ENCODE data around the gene FGD5. TPM values are rescaled to one million over a fixed set of nuclear protein-coding genes. Genes with fewer than 3 reads are reported as not detected.
A peak's percentile ranks its signal among the peaks of the same experiment; 100 is the strongest.

Gene FGD5
- total and polyA plus RNA-seq, 8 donors: 25.4 to 49.4 (median 41.7) TPM

- H3K36me3 ChIP-seq: no peaks in the 10 kb centered on the region
- H3K27ac ChIP-seq: peak overlapping the region in 1 of 2 donors; percentile 83
- intact Hi-C loops (cut with DNase I): no loop called here
- H3K9me3 ChIP-seq: no peaks in the 10 kb centered on the region
- DNase-seq (peak in 1 of 4 donors; percentile 11), ATAC-seq (no peak)
- peaks cover 0 to 28% of the 10 kb centered on the region in 2 donors for H3K4me1 ChIP-seq
- peaks cover 0 to 14% of the 10 kb centered on the region in 2 donors for H3K27me3 ChIP-seq
- no peak for TF ChIP-seq CTCF (IDR thresholded peaks at IDR 0.05)
- H3K4me3 ChIP-seq: no peak overlapping the region
Measured at GRCh38 chr3:14801668-14802380, 16.9 kb upstream of the FGD5 start.

DNA sequence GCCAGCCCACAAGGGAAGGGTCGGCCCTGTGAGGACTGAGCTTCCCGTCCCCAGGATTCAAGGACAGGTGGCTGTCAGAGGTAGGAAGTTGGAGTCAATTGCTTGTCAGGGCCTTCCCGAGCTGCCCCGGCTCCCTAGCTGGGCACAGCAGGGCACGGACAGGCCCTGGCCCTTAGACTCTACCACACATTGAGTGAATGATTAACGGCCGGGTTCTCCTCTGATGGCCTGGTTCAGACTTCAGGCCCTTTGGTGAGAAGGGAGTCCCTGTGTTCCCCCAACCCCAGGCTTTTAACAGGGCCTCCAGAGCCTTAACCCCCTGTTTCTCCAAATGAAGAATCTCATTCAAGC, 16.4 kb upstream of the FGD5 start:
- Histone ChIP-seq H3K36me3 (no peaks in the 10 kb centered on the region), H3K27me3 (peaks cover 0 to 14% of the 10 kb centered on the region in 2 donors), H3K4me1 (peaks cover 0 to 28% of the 10 kb centered on the region in 2 donors), H3K9me3 (no peaks in the 10 kb centered on the region), H3K27ac (peak overlapping the region in 1 of 2 donors; percentile 83), H3K4me3 (no peak overlapping the region)
- DNase-seq: peak in 1 of 4 donors; percentile 18
- intact Hi-C loops (cut with DNase I): no loop called here
- ATAC-seq: no peak
- TF ChIP-seq CTCF (IDR thresholded peaks at IDR 0.05): no peak

DNA sequence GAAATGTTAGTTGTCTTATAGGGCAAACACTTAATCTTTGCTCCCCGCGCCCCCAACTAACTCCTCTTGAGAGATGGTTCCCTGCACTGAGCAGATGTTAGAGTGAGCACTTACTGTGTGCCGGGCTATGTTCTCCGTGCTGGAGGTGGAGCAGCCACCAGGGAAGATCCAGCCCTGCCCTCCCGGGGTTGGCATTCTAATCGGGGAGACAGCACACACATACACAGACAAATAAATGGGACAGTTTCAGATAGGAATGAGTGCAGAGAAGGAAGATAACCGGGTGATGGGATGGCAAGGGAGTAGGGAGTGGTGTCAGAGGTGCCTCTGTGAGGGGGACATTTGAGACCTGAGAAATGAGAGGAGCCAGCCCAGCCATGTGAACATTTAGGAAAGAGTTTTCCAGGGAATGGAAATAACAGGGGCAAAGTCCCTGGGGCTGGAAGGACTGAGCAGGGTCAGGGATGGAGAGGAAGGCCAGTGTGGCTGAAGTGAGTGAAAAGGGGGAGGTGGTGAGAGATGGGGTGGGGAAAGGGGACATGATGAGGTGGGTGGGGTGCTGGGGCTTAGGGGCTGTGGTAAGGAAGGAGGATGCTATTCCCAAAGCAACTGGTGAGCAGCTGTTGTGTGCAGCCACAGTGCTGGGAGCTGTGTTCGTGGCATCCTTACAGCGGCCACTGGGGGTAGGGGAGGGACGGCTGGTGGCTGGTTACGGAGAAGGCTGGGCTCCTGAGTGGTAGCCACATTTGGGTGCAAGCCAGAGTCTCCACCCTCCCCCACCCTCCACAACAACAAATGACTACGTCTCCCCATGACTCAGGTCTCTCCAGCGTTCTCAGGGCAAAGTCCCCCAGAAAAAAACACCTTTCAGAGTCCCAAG, 15.4 kb upstream of the FGD5 start:
- H3K27ac ChIP-seq: peak overlapping the region; percentile 13 to 83

DNA sequence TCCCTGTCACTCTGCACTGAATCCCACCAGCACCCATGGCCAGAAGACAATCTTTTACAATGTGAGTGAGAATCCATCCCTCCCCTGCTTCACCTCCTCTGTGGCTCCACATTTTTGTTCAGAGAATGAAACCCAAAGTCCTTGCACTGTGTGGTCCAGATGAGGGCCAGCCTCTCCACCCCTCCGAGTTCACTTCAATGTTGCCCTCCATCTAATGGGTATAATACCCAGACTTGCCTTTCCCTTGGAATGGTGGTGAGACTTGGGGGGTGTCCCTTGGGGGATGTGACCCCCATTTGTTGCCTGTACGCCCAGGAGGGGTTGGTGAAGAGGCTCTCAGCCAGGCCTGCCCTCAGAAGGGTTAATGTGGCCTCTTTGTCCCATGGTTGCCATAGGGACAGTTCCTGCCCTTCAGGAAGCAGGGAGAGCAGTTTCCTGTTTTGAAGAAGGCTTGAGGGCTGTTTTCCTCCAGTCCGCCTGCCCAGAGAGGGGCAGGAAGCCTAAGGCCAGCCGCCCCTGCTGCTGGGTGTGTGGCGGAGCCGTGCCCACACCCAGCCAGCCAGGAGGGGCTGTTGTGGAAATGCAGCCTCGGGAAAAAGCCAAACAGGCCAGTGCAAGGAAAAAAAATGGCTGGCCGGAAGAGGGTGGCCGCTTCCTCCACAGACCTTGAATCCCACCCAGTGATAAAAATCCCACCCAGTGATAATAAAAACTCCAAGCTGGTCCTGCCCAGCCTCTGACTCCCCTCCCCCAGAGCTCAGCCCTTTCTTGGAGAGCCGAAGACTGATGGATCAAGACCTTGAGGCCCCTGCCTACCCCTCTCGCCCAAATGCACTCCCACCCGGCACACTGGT, 14.6 kb upstream of the FGD5 start:
- no peaks in the 10 kb centered on the region for H3K9me3 ChIP-seq
- peak overlapping the region; percentile 13 to 83 for H3K27ac ChIP-seq
- H3K4me3 ChIP-seq: no peak overlapping the region
- intact Hi-C loops (cut with DNase I): no loop called here
- H3K36me3 ChIP-seq: no peaks in the 10 kb centered on the region
- no peak for TF ChIP-seq CTCF (IDR thresholded peaks at IDR 0.05)
- DNase-seq: peak in 2 of 4 donors; percentile 32 to 43
- H3K4me1 ChIP-seq: peaks cover 0 to 32% of the 10 kb centered on the region in 2 donors
- peak; percentile 62 for ATAC-seq
- peaks cover 0 to 30% of the 10 kb centered on the region in 2 donors for H3K27me3 ChIP-seq

More for the DNA sequence above, 15.4 kb upstream of the FGD5 start:
- peaks cover 0 to 22% of the 10 kb centered on the region in 2 donors for H3K27me3 ChIP-seq
- ATAC-seq (peak; percentile 50), DNase-seq (peak in 1 of 4 donors; percentile 30)
- peaks cover 0 to 32% of the 10 kb centered on the region in 2 donors for H3K4me1 ChIP-seq
- no peak overlapping the region for H3K4me3 ChIP-seq
- no peaks in the 10 kb centered on the region for H3K9me3 ChIP-seq
- intact Hi-C loops (cut with DNase I): no loop called here
- H3K36me3 ChIP-seq: no peaks in the 10 kb centered on the region
- no peak for TF ChIP-seq CTCF (IDR thresholded peaks at IDR 0.05)
